SH-SY5Y (cell line): ENCODE data around the gene TECPR1.

ENCODE experiments used
- GATA2 ChIP-seq: IDR thresholded peaks from 2 replicates; pipeline ENCODE4 v1.6.1; 2011; ENCODE audit warnings: mild to moderate bottlenecking, low read depth, low read length
- GATA3 ChIP-seq: IDR thresholded peaks from 2 replicates; pipeline ENCODE4 v1.6.1; 2011; ENCODE audit warnings: low read depth, mild to moderate bottlenecking, low read length, moderate library complexity

DNA sequence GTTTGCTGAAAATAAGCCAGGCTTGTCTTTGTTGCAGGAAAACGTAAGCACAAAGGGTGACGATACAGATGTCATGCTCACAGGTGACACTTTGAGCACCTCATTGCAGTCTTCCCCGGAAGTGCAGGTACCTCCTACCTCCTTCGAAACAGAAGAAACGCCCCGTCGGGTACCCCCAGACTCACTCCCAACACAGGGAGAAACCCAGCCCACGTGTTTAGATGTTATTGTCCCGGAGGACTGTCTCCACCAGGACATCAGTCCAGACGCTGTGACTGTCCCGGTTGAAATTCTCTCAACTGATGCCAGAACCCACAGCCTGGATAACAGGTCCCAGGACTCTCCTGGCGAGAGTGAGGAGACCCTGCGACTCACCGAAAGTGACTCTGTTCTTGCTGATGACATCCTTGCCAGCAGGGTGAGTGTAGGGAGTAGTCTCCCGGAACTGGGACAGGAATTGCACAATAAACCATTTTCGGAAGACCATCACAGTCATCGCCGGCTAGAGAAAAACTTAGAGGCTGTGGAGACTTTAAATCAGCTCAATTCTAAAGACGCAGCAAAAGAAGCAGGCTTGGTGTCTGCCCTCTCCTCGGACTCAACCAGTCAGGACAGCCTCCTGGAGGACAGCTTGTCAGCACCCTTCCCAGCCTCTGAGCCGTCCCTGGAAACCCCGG lies 59.1 kb downstream of the TECPR1 start:
- TF ChIP-seq GATA2 (no peak), GATA3 (no peak)
